Hippocampal formation (tissue), 2 donors: ENCODE data around the gene RMI1.
"Not testable (repeated sequence)": the region's sequence is repeated elsewhere in the genome, so short reads cannot be mapped to it uniquely, and the experiment has no call there.

Experiments used
- DNase-seq, 2 donors: peaks; one replicate each; lab custom pipeline; 2025; lab: John Stamatoyannopoulos, UW

RMI1 gene

GRCh38 chr9:84007662-84008061, 27.1 kb downstream of the RMI1 start:
- DNase-seq, result no peak

- no peak for DNase-seq
Measured at GRCh38 chr9:84024041-84024575, 43.5 kb downstream of the RMI1 start.

- no peak for DNase-seq
Measured at GRCh38 chr9:84027201-84027600, 46.6 kb downstream of the RMI1 start.

GRCh38 chr9:84031534-84031933, 50.9 kb downstream of the RMI1 start:
- no peak for DNase-seq

- DNase-seq, result not testable (repeated sequence)
Measured at GRCh38 chr9:84041857-84042256, 61.3 kb downstream of the RMI1 start.

GRCh38 chr9:84045481-84046097, 65.0 kb downstream of the RMI1 start:
- no peak for DNase-seq
